Upper lobe of left lung (tissue), 6 donors: Measurements from ENCODE around the gene MGLL. TPM values are rescaled to one million over a fixed set of nuclear protein-coding genes. Genes with fewer than 3 reads are reported as not detected.

Experiments
- ATAC-seq, 2 donors: fragments of 200-7000 bp; cut with Tn5 transposase; one replicate each; pipeline ENCODE4 v1.9.1; 2022; ENCODE audit warnings: mild to moderate bottlenecking in 2 of 2, moderate library complexity in 2 of 2; ENCODE audit not compliant: low FRiP score in 2 of 2
- DNase-seq, 2 donors: peaks; one replicate each; pipeline ENCODE4 v3.0.0-alpha.2; 2019 to 2020
- H3K27ac ChIP-seq, 4 donors: fragments of 200-600 bp; sonication (generic); one replicate each; pipeline ENCODE4 v1.5.1; 2016 to 2019
- H3K27me3 ChIP-seq, 4 donors: fragments of 200-600 bp; sonication (generic); one replicate each; pipeline ENCODE4 v1.5.1; 2017 to 2019
- H3K36me3 ChIP-seq, 4 donors: fragments of 200-600 bp; sonication (generic); one replicate each; pipeline ENCODE4 v1.5.1; 2016 to 2019
- H3K4me1 ChIP-seq, 4 donors: fragments of 200-600 bp; sonication (generic); one replicate each; pipeline ENCODE4 v1.5.1; 2018 to 2019
- H3K4me3 ChIP-seq, 4 donors: fragments of 200-600 bp; sonication (generic); one replicate each; pipeline ENCODE4 v1.5.1; 2017 to 2019; ENCODE audit warnings: mild to moderate bottlenecking in 2 of 4, moderate library complexity in 1 of 4
- H3K9me3 ChIP-seq, 4 donors: fragments of 200-600 bp; sonication (generic); one replicate each; pipeline ENCODE4 v1.5.1; 2018 to 2019
- CTCF ChIP-seq, 6 experiments: fragments of 450-650 bp in 4 of 6; fragments of 200-600 bp in 2 of 6; sonication (generic) in 2 of 6; IDR thresholded peaks; one replicate each; pipeline ENCODE4 v1.5.1; 2016 to 2019; ENCODE audit warnings: antibody characterized with exemption in 6 of 6
- EP300 ChIP-seq, 4 donors: sonication (generic); formaldehyde crosslinking; IDR thresholded peaks; one replicate each; pipeline ENCODE4 v1.5.1; 2017; ENCODE audit warnings: antibody characterized with exemption in 4 of 4, control low read depth in 2 of 4
- POLR2A ChIP-seq, 4 donors: fragments of 450-650 bp; IDR thresholded peaks; one replicate each; pipeline ENCODE4 v1.5.1; 2016 to 2017; ENCODE audit warnings: antibody characterized with exemption in 4 of 4, mild to moderate bottlenecking in 2 of 4
- POLR2AphosphoS5 ChIP-seq, 2 donors: sonication (generic); formaldehyde crosslinking; IDR thresholded peaks; one replicate each; pipeline ENCODE4 v1.5.1; 2017; ENCODE audit warnings: antibody characterized with exemption in 2 of 2
- WGBS, 2 donors: methylation state at CpG; one replicate each; pipeline ENCODE4 v1.1.5; 2017 to 2018; 5-methylcytosine and 5-hydroxymethylcytosine counted together
- total RNA-seq, 6 donors: library from RNA; depleted of rRNA in 4 of 6; stranded (reverse); fragments of >200 nt in 4 of 6; gene quantifications; one replicate each; pipeline versions ENCODE4 v1.1.0 to v1.2.1, GENCODE V29; 2016 to 2021
- donor health status: DM: no; HTN: no; CAD: no; lungs with moderate emphysema.
- donor health status: DM: no; HTN: yes; CAD: no; lungs with severe emphysema.

The MGLL gene
- total RNA-seq, 6 donors from 2014 or later, result 128 to 253 (median 190) TPM

GRCh38 chr3:127673191-127674100, 148.9 kb downstream of the MGLL start:
- TF ChIP-seq POLR2A (IDR thresholded peaks at IDR 0.05), result no peak
- TF ChIP-seq POLR2AphosphoS5 (IDR thresholded peaks at IDR 0.05), result no peak
- TF ChIP-seq CTCF (IDR thresholded peaks at IDR 0.05), result no peak
- no peak for TF ChIP-seq EP300 (IDR thresholded peaks at IDR 0.05)
- peak; percentile 44 to 81 for ATAC-seq
- 19 to 46% methylated on average over 18 to 50 of the region's 51 CpGs for WGBS, 2 donors
- H3K36me3 ChIP-seq, result peaks cover 0 to 27% (median 21%) of the 10 kb centered on the region in 4 donors
- H3K4me1 ChIP-seq, result peaks cover 18 to 36% (median 21%) of the 10 kb centered on the region in 4 donors
- no peaks in the 10 kb centered on the region for H3K27me3 ChIP-seq
- H3K4me3 ChIP-seq, result peak overlapping the region; percentile 95 to 99 (median 96)
- H3K27ac ChIP-seq, result peak overlapping the region; percentile 92 to 99 (median 94)
- peak; percentile 76 to 91 for DNase-seq
- no peaks in the 10 kb centered on the region for H3K9me3 ChIP-seq

GRCh38 chr3:127672429-127673190, 149.7 kb downstream of the MGLL start, which contains the start of gene ABTB1:
Gene ABTB1 (plus strand): TSS chr3:127672952. CDS start chr3:127673026, 74 bp downstream.
- DNase-seq (peak; percentile 91 to 97), ATAC-seq (peak; percentile 78 to 95)
- H3K27me3 ChIP-seq, result no peaks in the 10 kb centered on the region
- peaks cover 18 to 36% (median 21%) of the 10 kb centered on the region in 4 donors for H3K4me1 ChIP-seq
- H3K4me3 ChIP-seq, result peak within 1 kb of the TSS; percentile 95 to 99 (median 96)
- peak within 1 kb of the TSS; percentile 92 to 99 (median 94) for H3K27ac ChIP-seq
- no peaks in the 10 kb centered on the region for H3K9me3 ChIP-seq
- 1 to 3% methylated on average over 14 to 31 of the region's 102 CpGs for WGBS, 2 donors
- H3K36me3 ChIP-seq, result peaks cover 0 to 19% (median 16%) of the 10 kb centered on the region in 4 donors
- TF ChIP-seq CTCF (IDR thresholded peaks at IDR 0.05) (no peak), POLR2AphosphoS5 (IDR thresholded peaks at IDR 0.05) (peak; percentile 29 to 83), EP300 (IDR thresholded peaks at IDR 0.05) (no peak), POLR2A (IDR thresholded peaks at IDR 0.05) (peak; percentile 46 to 85 (median 60))

GRCh38 chr3:127671523-127672428, 150.5 kb downstream of the MGLL start:
- peaks cover 0 to 10% (median 8%) of the 10 kb centered on the region in 4 donors for H3K36me3 ChIP-seq
- ATAC-seq (peak in 1 of 2 donors; percentile 49), DNase-seq (peak in 1 of 2 donors; percentile 22)
- no peaks in the 10 kb centered on the region for H3K9me3 ChIP-seq
- H3K4me3 ChIP-seq, result peak overlapping the region; percentile 84 to 99 (median 96)
- 20 to 30% methylated on average over 1 to 32 of the region's 44 CpGs for WGBS, 2 donors
- TF ChIP-seq CTCF (IDR thresholded peaks at IDR 0.05) (no peak), POLR2AphosphoS5 (IDR thresholded peaks at IDR 0.05) (no peak), POLR2A (IDR thresholded peaks at IDR 0.05) (no peak), EP300 (IDR thresholded peaks at IDR 0.05) (no peak)
- no peaks in the 10 kb centered on the region for H3K27me3 ChIP-seq
- peaks cover 18 to 36% (median 21%) of the 10 kb centered on the region in 4 donors for H3K4me1 ChIP-seq
- H3K27ac ChIP-seq, result peak overlapping the region; percentile 92 to 99 (median 94)
